GM23338 (cell line): ENCODE measurements around the gene MTCH2.

Source experiments
- CREB1 ChIP-seq: fragments of 250-450 bp; sonication (Bioruptor Pico); IDR thresholded peaks from 2 replicates; pipeline ENCODE4 v1.5.0; 2020; ENCODE audit warnings: low read depth, mild to moderate bottlenecking, moderate library complexity
- CTCF ChIP-seq, 2 experiments: fragments of 200-600 bp in 1 of 2; sonication (generic) in 1 of 2; conservative IDR thresholded peaks; 2 replicates each; pipeline versions ENCODE4 v1.5.1 to v1.6.1; 2016 to 2017; ENCODE audit warnings: antibody characterized with exemption in 2 of 2, low read depth in 2 of 2, mild to moderate bottlenecking in 2 of 2, moderate library complexity in 1 of 2
- ETS1 ChIP-seq: IDR thresholded peaks from 2 replicates; pipeline ENCODE4 v1.6.1; 2016; ENCODE audit warnings: antibody characterized with exemption
- EZH2 ChIP-seq: fragments of 200-600 bp; sonication (generic); IDR thresholded peaks from one replicate; pipeline ENCODE4 v1.8.0; 2017; ENCODE audit warnings: antibody characterized with exemption, mild to moderate bottlenecking, low read depth; ENCODE audit not compliant: unreplicated experiment
- EZH2phosphoT487 ChIP-seq: fragments of 200-600 bp; sonication (generic); IDR thresholded peaks from one replicate; pipeline ENCODE4 v1.8.1; 2018; ENCODE audit warnings: antibody characterized with exemption; ENCODE audit not compliant: unreplicated experiment
- JUNB ChIP-seq: IDR thresholded peaks from one replicate; pipeline ENCODE4 v1.6.1; 2016; ENCODE audit warnings: antibody characterized with exemption; ENCODE audit not compliant: unreplicated experiment
- NANOG ChIP-seq: IDR thresholded peaks from 2 replicates; pipeline ENCODE4 v1.6.1; 2016; ENCODE audit warnings: antibody characterized with exemption, borderline replicate concordance
- POLR2AphosphoS5 ChIP-seq: IDR thresholded peaks from 2 replicates; pipeline ENCODE4 v1.6.1; 2016; ENCODE audit warnings: antibody characterized with exemption, low read depth
- REST ChIP-seq: IDR thresholded peaks from one replicate; pipeline ENCODE4 v1.6.1; 2018; ENCODE audit warnings: antibody characterized with exemption; ENCODE audit not compliant: unreplicated experiment
- STAT1 ChIP-seq: IDR thresholded peaks from one replicate; pipeline ENCODE4 v1.6.1; 2016; ENCODE audit warnings: antibody characterized with exemption; ENCODE audit not compliant: unreplicated experiment
- ZNF114 ChIP-seq: fragments of 250-450 bp; sonication (Bioruptor Pico); IDR thresholded peaks from 2 replicates; pipeline ENCODE4 v1.5.0; 2020; ENCODE audit warnings: mild to moderate bottlenecking, moderate library complexity
- ZNF331 ChIP-seq: fragments of 250-450 bp; sonication (Bioruptor Pico); IDR thresholded peaks from 2 replicates; pipeline ENCODE4 v1.5.0; 2020; ENCODE audit warnings: low read depth, mild to moderate bottlenecking, moderate library complexity
- ZNF462 ChIP-seq: fragments of 250-450 bp; sonication (Bioruptor Pico); IDR thresholded peaks from 2 replicates; pipeline ENCODE4 v1.5.0; 2020; ENCODE audit warnings: mild to moderate bottlenecking, moderate library complexity

- no peak for TF ChIP-seq REST
- no peak; a peak in 1 of 4 replicates for TF ChIP-seq CTCF (conservative IDR thresholded peaks at IDR 0.05; ENCODE audit: low read depth in 2 of 2)
- no peak for TF ChIP-seq STAT1
- TF ChIP-seq POLR2AphosphoS5, result no peak
- TF ChIP-seq ZNF114 (CRISPR knock-in tag), result no peak
- no peak for TF ChIP-seq EZH2
- no peak for TF ChIP-seq NANOG
- TF ChIP-seq EZH2phosphoT487, result no peak
- no peak for TF ChIP-seq CREB1 (CRISPR knock-in tag)
- TF ChIP-seq ZNF331 (CRISPR knock-in tag), result no peak
- no peak for TF ChIP-seq ETS1
- TF ChIP-seq JUNB, result no peak
- no peak for TF ChIP-seq ZNF462 (CRISPR knock-in tag)
These were observed 14.0 kb upstream of the MTCH2 start for GRCh38 chr11:47656260-47656885.
